ENCODE measurements around the gene RIOK3.
"Not testable (repeated sequence)": the region's sequence is repeated elsewhere in the genome, so short reads cannot be mapped to it uniquely, and the experiment has no call there.

RIOK3 gene

DNA sequence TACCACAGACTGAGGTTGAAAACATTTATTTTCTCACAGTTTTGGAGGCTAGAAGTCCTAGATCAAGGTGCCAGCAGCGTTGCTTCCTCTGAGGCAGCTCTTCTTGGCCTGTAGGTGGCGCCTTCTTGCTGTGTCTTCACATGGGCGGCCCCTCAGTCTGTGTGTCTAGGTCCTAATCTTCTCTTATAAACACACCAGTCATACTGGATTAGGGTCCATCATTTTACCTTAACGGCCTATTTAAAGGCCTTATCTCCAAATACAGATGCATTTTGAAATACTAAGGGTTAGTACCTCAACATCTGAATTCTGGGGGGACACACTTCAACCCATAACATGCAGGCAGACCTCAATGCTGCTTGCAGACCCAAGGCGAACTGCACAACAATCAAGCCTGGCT lies 45.8 kb downstream of the RIOK3 start:
- DNase-seq: peak; percentile 70

DNA sequence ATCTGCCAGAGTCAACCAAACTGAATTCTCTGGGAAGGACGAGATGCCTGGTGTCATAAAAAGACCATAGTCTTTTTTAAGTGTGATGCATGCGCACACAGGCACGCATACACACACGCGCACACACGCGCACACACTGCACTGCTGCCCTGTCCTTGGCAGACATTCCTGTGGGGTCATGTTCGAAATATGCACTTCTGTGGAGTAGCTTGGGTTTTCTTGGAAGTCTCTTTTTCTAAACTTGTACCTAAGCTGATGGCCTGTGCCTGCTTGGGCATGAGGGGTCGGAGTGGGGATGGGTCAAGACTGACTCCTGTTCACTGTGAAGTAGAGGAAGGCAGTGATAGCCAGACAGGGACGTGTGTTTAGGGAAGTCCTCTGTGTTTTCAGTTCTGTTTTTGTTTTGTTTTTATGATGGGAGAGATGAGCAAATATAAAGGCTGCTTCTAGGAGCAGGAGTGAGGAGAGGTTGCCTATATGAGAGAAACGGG lies 46.2 kb downstream of the RIOK3 start:
- no peak for DNase-seq

DNA sequence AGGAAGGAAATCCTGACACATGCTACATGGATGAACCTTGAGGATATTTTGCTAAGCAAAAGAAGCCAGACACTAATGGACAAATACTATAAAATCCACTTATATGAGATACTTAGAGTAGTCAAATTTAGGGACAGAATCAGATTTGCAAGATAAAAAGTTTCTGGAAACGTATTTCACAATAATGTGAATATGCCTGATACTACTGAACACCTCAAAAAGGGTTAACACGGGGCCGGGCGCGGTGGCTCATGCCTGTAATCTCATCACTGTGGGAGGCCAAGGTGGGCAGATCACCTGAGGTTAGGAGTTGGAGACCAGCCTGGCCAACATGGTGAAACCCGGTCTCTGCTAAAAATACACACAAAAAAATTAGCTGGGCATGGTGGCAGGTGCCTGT lies 48.5 kb downstream of the RIOK3 start:
- no peak for DNase-seq

DNA sequence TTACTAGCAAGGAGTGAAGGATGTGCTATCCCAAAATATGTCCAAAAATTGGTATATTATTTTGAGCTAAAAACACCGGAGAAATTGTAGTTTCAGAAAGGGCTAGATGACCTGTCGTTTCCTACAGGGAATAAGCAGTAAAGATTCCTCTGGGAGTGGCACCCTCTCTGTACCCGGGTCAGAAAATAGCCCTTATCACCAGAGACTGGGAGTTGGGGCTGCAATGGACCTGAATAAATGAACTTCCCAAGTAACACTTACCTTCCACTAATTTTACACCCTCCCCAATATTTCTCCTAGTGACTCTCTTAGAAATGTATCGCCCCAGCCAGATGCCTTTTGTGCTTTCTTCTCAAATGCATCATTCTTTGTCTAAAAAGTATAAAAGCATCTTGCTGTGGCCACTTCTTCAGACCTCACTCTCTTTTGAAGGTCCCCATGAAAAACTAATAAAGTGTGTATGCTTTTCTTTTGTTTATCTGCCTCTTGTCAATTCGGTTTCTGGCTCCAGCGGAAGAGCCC lies 49.5 kb downstream of the RIOK3 start:
- DNase-seq: no peak

DNA sequence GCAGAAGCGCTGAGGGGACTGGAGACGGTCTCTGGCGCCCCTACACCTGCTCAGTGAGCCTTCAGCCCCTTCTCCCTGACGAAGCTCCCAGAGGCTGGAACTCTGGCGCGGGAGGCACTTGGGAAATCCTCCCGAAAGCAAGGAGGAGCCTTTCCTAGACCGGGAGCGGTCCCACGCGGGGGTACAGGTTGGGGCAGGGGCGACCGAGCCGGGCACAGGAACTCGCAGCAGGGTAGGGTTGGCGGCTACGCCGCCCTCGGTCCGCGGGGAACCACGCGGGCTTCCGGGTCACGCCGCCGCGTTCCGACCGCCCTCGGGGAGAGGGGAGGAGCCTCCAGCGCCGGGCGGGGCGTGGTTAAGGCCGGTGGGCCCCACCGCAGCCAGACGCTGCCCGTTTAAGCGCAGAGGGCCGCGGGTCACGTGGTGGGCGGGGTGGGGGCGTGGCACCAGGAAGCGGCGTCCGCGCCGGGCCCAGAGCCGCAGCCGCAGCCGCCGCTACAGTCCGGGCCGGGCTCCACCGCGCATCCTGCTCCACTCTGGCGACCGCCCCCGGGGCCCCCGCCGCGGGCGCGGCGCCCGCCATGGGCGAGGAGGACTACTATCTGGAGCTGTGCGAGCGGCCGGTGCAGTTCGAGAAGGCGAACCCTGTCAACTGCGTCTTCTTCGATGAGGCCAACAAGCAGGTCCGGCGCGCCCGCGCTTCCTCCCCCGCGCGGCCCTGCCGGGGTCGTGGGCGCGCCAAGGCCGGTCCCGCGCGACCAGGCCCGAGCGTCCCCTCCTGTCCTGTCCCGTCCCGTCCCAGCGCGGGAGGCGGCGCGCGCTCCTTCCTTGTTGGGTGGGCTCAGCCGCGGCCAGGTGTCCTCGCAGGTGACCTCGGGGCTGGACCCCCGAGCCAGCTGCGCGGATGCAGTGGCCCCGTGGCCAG lies 50.2 kb downstream of the RIOK3 start, which contains the start of gene RMC1:
TSS of gene RMC1 (plus strand) at position 474 of the 925 bp plus-strand sequence. CDS start at position 582, 108 bp downstream.
- DNase-seq: peak; percentile 98

DNA sequence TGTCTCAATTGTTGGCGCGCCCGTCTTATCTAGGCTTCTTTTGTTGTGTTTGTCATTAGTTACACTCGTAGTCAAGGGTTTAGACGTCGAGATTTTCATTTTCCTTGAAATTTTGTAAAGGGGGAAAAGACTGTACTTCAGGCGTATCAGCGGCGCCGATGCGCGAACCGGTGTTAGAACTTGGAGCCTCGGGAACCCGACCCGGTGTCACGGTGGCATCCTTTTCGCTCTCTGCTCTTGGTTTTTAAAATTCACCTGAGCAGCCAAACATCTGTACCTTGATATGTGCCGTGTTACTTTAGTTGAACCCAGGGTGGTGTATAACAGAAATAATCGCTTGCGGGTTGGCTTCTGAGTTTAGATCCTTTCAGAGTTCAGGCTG lies 50.9 kb downstream of the RIOK3 start:
- DNase-seq: no peak

DNA sequence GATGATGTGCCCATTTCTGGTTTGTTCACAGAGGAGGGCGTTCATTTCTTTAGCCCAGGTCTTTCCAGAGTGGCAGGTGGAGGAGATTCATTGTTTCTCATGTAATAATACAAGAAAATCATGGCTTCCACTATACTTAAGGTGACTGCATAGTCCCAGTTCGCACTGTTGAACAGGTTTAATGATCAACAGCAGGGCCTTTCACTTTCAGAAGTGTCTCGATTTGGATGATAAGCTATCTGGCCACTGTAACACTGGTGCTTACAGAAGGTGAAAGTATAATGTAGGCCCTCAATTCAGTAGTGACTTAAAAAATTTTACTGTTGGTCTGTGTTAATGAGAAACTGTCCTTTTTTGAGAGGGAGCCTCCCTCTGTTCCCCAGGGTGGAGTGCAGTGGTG lies 51.6 kb downstream of the RIOK3 start:
- no peak for DNase-seq

DNA sequence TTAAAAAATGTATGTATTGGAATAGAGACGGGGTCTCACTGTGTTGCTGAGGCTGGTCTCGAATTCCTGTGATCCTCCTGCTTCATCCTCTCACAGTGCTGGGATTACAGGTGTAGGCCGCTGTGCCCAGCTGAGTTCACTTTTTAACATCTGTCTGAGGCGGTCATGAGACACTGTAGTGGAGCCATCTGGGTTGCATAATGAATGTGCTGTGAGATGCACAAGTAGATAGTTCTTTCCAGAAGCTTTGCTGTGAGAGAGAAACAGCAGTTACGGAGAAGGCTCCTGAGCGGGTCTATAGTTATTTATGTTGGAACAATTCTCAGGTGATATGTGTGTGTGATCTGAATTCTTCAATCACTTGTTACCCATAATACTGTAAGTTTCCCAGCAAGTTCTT lies 53.3 kb downstream of the RIOK3 start:
- no peak for DNase-seq

DNA sequence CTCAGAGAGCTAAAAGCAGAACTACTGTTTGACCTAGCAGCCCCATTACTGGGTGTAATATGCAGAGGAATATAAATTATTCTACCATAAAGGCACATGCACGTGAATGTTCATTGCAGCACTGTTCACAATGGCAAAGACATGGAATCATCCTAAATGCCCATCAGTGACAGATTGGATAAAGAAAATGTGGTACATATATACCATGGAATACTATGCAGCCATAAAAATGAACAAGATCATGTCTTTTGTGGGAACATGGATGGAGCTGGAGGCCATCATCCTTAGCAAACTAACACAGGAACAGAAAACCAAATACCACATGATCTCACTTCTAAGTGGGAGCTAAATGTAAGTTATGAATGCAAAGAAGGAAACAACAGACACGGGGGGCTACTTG lies 57.8 kb downstream of the RIOK3 start:
- DNase-seq: not testable (repeated sequence)

DNA sequence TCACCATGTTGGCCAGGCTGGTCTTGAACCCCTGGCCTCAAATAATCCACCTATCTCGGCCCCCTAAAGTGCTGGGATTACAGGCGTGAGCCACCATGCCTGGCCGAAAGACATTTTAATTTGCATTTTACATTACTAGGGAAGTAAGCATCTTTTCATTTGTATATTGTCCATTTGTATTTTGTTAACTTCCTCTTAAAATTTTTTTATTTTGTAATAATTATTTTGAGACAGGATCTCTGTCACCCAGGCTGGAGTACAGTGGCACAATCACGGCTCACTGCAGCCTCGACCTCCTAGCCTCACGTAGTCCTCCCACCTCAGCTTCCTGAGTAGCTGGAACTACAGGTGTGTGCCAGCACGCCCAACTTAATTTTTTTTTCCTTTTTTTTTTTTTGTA lies 59.1 kb downstream of the RIOK3 start:
- not testable (repeated sequence) for DNase-seq

DNA sequence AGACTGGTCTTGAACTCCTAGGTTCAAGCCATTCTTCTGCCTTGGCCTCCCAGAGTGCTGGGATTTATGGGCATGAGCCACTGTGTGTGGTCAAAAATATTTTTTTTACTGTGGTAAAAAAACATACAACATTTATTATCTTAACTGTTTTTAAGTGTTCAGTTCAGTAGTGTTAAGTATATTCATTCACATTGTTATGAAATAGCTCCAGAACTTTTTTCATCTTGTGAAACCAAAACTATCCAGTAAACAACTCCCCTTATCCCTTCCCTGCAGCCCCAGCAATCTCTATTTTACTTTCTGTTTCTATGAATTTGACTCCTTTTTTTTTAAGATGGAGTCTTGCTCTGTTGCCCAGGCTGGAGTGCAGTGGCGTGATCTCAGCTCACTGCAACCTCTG lies 59.6 kb downstream of the RIOK3 start:
- no peak for DNase-seq

DNA sequence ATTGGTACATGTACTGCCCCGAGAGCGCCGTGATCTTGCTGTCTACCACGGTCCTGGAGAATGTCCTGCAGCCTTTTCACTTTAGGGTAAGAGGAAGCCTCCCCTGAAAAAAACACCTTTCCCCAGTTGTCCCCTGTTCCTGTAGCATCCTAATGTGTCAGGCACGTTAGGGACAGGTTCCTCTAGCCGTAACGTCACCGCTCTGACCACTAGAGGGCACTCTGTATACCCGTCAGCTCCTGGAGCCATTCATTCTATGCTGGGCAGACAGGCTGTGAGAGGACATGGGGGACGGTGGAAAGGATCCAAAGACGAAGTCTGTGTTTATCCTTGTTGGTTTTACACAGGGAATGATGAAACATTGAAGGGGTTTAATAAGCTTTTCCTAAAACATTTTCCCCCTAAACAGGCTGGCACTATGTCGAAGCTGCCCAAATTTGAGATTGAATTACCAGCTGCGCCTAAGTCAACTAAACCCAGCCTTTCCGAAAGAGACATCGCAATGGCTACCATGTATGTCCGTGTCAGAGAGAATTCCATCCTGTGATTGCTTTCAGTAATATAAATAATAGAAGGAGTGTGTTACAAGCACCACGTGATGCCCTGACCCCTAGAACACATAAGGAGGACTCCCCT lies 62.9 kb downstream of the RIOK3 start:
- peak; percentile 70 for DNase-seq

DNA sequence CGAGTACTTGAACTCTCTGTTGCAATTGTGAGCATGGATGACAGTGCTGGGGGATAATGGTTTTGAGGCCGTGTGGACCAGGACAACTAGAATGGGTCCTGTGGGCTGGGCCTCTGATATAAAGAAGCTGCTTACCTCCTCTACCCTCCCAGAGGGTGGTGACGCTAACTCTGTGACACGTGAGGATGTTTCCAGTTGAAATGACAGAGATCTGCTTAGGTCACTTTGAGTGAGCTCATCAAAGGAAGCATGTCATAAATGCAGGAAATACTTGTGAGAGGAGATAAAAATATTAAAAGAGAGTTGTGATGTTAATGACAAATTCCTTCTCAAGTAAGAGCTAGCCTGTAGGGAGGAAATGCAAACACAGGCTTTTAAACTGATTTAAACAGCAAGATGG lies 66.6 kb downstream of the RIOK3 start:
- no peak for DNase-seq

DNA sequence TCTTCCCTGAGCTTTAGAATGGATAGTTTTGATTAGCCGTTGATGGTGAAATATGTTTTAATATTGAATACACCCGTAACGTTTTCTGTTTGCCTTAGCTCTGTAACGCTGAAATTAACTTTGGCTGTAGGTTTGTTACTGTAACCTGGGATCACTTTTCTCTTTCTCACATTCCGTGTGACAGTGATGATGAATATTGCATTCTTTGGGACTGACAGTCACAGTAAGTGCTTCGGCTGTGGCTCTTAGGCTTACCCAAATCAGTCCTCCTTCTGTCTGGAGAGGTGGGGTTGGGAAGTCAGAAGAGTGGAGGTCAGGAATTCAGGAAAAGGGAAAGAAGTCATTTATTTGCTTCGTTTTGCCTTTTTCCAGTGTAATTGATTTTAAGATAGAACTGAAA lies 68.2 kb downstream of the RIOK3 start:
- no peak for DNase-seq

DNA sequence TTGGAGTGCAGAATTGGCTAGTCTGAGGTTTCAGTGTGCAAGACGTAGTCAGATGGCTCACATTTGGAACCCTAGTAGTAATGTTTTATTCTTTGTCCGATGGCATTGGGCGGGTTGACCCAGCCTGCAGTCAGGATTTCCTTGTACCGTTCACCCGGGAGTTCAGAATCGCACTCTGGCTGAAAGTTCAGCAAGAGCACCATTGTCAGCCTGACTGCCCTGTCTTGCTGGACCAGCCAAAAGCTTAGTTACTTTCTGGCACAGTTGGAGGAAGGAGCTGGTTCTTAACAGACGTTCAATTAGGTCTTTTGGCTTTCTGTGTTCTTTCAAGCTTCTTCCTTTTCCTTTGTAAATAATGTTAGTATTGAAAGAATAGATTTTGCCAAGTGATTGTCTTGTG lies 68.8 kb downstream of the RIOK3 start:
- DNase-seq: no peak

DNA sequence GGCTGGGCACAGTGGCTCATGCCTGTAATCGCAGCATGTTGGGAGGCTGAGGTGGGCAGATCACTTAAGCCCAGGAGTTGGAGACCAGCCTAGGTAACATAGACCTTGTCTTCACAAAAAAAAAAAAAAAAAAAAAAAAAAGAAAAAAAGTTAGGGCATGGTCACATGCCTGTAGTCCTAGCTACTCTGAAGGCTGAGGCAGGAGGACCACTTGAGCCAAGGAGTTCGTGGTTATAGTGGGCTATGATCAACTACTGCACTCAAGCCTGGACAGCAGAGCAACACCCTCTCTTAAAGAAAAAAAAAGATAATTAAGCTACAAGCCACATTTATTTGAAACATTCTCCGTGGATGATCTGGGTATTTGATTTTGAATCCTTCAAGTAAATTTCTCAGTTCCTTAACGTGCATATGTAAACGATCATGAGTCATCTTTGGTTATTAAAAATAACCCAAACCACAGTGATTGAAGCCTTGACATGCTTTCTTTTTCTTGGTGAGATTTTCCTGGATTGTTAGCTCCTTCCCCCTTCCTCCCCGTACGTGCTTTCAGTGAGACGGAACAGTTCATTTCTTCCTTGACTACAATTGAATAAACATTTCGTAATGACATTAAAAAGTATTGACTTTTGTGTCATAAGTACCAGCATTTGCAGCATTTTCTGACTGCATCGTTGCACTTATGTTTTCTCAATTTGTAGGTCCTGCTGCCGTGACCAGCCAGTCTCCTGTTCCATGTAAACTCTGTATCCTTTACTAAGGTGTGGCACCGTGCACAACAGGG lies 70.5 kb downstream of the RIOK3 start:
- DNase-seq: no peak

DNA sequence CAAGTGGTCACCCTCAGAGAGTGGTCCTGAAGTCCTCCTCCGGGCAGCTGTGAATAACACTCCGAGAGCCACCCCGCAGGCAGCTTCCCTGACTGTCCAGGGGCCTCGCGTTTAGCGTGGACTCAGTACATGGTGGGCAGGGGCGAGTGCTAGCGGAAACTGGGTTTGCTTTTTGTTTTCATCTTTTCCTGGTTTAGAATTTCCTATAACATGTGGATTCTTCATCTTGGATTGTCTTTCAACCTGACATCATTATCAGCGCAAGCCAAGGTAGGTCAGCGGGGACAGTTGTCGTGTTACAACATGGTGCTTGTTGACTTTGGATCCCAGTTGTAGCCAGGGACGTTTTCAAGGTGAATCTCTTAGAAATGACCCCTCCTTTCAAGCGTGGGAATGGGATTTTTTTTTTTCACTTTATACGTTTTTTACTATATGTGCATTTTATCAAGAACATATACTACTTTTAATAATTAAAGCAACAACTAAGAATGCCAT lies 71.2 kb downstream of the RIOK3 start:
- no peak for DNase-seq

DNA sequence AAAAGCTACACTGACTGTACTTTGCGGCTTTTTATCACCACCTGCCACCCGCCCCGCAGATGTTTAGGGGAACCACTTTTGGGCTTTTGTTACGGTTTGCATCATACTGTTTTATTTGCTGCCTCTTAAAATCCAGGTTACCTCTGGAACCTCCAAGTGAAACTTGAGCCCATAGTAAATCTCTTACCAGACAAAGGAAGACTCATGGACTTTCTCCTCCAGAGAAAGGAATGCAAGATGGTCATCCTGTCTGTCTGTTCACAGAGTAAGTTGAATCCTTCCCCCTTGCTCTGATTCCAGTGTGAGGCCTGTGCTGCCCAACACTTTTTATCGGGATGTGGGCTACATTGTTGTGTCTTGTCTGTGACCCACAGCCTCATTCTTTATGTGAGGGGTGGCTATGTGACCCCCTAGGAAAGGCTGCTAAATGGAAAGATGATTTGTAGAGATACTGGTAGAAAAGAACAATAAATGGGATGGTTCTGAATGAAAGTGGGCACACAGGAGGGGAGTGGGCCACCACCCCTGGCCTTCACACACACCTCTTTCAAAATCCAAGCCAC lies 73.5 kb downstream of the RIOK3 start:
- no peak for DNase-seq

DNA sequence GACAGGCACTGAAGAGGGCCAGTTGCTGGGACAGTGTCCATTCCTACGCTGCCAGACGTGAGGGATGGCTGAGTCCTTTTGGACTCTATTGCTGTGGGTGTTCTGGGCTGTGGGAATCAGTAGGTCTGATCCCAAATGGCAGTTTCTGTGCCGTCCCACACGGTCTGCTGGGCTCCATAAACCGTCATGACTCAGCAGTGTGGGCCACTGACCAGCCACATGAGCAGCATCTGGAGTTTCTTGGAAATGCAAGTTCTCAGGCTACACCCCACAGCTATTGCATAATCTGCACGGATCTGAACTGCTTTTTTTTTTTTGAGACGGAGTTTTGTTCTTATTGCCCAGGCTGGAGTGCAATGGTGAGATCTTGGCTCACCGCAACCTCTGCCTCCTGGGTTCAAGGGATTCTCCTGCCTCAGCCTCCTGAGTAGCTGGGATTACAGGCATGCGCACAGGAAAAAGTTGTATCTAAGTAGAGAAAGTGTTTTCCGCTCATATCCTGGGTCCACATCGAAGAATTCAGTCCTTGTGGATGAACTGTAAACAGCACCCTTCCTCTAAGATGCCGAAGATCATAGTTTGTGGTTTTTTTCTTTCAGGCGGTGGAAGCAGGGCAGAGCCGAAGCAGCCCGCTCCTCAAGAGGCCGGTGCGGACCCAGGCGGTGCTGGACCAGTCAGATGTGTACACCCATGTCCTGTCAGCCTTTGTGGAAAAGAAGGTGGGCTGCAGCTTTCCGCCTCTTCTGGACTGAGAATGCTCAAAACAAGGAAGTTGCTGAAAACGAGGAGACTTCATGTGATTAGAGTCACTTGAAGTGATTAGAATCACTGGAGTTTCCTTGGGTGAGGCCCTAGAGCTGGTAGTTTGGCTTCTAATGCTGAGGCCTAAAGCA lies 75.7 kb downstream of the RIOK3 start:
- no peak for DNase-seq

DNA sequence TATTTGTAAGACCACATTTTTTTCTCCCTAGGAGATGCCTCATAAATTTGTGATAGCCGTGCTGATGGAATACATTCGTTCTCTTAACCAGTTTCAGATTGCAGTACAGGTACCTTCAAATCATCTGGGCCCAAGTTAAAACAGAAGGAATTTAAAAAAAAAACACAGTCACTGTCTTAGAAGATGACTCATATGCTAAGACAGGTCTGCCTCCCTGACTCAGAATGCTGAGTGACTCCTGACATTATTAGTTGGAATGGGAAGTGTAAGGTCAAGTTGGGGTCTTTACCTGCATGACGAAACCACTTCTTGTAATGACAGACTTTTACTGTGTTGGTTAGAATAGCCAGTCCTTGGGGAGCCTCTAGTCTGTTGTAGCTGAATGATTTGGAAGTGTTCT lies 76.5 kb downstream of the RIOK3 start:
- DNase-seq: no peak

DNA sequence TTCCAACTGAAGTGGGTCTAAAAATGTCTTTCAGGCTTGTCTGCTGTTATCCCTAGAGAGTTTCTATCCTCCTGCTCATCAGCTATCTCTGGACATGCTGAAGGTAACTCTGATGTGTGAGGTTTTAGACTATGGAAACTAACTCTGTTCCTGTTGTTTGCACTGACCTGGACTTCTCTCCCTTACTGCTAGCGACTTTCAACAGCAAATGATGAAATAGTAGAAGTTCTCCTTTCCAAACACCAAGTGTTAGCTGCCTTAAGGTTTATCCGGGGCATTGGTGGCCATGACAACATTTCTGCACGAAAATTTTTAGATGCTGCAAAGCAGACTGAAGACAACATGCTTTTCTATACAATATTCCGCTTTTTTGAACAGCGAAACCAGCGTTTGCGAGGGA lies 77.1 kb downstream of the RIOK3 start:
- DNase-seq: no peak

DNA sequence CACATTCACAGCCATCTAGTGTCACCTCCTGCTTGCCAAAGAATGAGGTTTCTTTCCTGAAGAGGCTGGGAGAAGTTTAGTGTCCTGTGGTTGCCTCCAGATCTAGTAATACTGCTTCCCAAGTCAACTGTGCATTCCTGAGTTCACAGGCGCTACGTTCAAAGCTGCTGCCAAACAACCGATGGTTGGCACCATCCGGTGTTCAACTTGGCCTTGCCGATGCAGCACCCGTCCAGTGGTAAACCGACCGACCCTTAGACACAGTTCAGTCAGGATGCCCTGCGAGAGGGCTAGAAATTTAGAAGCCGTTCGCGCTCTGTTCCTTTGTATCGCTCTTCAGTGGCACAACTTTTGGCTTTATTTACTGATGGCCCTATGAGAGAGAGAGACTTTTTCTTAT lies 78.8 kb downstream of the RIOK3 start:
- no peak for DNase-seq

All from activated naive CD4-positive, alpha-beta T cell treated with anti-CD3 and anti-CD28 coated beads, Interleukin-2, amount 50 U/mL, for 16 hours (primary cell).